Ovary (tissue), 9 donors: ENCODE results near the gene REV3L. TPM values are rescaled to one million over a fixed set of nuclear protein-coding genes. Genes with fewer than 3 reads are reported as not detected.
"Not testable (repeated sequence)": the region's sequence is repeated elsewhere in the genome, so short reads cannot be mapped to it uniquely, and the experiment has no call there.

Experiments used
- DNase-seq, 5 donors: peaks; one replicate each; pipeline ENCODE4 v3.0.0-alpha.2; 2019 to 2020
- H3K27ac ChIP-seq, 2 donors: fragments of 200-600 bp; one replicate each; pipeline versions ENCODE4 v1.5.1 to v1.8.0; 2019 to 2022
- H3K27me3 ChIP-seq: fragments of 200-600 bp; one replicate; pipeline ENCODE4 v1.8.0; 2022
- H3K36me3 ChIP-seq: fragments of 200-600 bp; sonication (generic); one replicate; pipeline ENCODE4 v1.5.1; 2019
- H3K4me1 ChIP-seq: one replicate; pipeline ENCODE4 v1.8.1; 2013; ENCODE audit warnings: mild to moderate bottlenecking, moderate library complexity; ENCODE audit not compliant: insufficient read depth
- H3K4me3 ChIP-seq: fragments of 200-600 bp; sonication (generic); one replicate; pipeline ENCODE4 v1.5.1; 2017
- H3K9me3 ChIP-seq, 2 donors: fragments of 200-600 bp in 1 of 2; sonication (generic) in 1 of 2; one replicate each; pipeline versions ENCODE4 v1.5.1 to v1.8.1; 2013 to 2019; ENCODE audit warnings: mild to moderate bottlenecking in 1 of 2, moderate library complexity in 1 of 2
- CTCF ChIP-seq, 3 donors: fragments of 450-650 bp in 2 of 3; fragments of 200-600 bp in 1 of 3; IDR thresholded peaks; one replicate each; pipeline versions ENCODE4 v1.5.1 to v1.8.0; 2016 to 2022; ENCODE audit warnings: antibody characterized with exemption in 3 of 3, mild to moderate bottlenecking in 1 of 3
- EP300 ChIP-seq: sonication (generic); formaldehyde crosslinking; IDR thresholded peaks from one replicate; pipeline ENCODE4 v1.6.1; 2017; ENCODE audit warnings: antibody characterized with exemption
- POLR2A ChIP-seq: fragments of 450-650 bp; IDR thresholded peaks from one replicate; pipeline ENCODE4 v1.6.1; 2017; ENCODE audit warnings: antibody characterized with exemption, mild to moderate bottlenecking, moderate library complexity
- WGBS, 3 donors: extraction: QIAGEN DNeasy Blood & Tissue Kit in 1 of 3; methylation state at CpG; one replicate each; pipeline versions ENCODE4 v1.1.5 to v1.1.7; 2013 to 2017; 5-methylcytosine and 5-hydroxymethylcytosine counted together
- intact Hi-C, 4 donors: fragments of 100-400 bp; cut with DNase I; formaldehyde crosslinking; loops; one replicate each; pipeline versions ENCODE4 v1.11.0 to v1.15.1; 2022 to 2023
- polyA plus RNA-seq, 2 donors: library from polyadenylated mRNA; stranded (reverse); fragments of 200-250 nt in 1 of 2; fragments of 350-450 nt in 1 of 2; fragmentation: Illumina TruSeq in 1 of 2; extraction: RNeasy Lipid Tissue Mini Kit (QIAGEN cat#74804) in 1 of 2; gene quantifications; one replicate each; pipeline ENCODE4 v1.2.3, GENCODE V29; 2013 to 2014
- total RNA-seq, 7 donors: library from RNA; depleted of rRNA in 2 of 7; stranded (reverse); fragments of >200 nt in 2 of 7; fragmentation: NEBNext Ultra II Directional in 3 of 7; extraction: Animal tissue kit (Norgen Biotek cat#: 25700) in 3 of 7; gene quantifications; one replicate each; pipeline versions ENCODE4 v1.1.0 to v1.2.4, GENCODE V29; 2016 to 2023
- donor health status: DM: no; HTN: no; CAD: no; lungs with moderate emphysema.
- donor health status: DM: no; HTN: no; CAD: no.
- donor health status: Bipolar disorder and iron deficiency.
- donor health status: DM: yes; HTN: yes; CAD: no.
- donor health status: DM: no; HTN: no; CAD: no.
- donor health status: DM: yes; HTN: yes; CAD: no.

REV3L gene
- total and polyA plus RNA-seq, 9 donors, result 8.5 to 55.2 (median 31.0) TPM

- H3K27ac ChIP-seq, result no peak overlapping the region
- H3K9me3 ChIP-seq, result no peaks in the 10 kb centered on the region
- WGBS, 3 donors, result 96 to 99% (median 97%) methylated on average over 5 of the region's 5 CpGs
- intact Hi-C loops, result no loop called here
- no peaks in the 10 kb centered on the region for H3K27me3 ChIP-seq
- no peaks in the 10 kb centered on the region for H3K4me1 ChIP-seq
- no peaks in the 10 kb centered on the region for H3K36me3 ChIP-seq
- no peak for DNase-seq
- TF ChIP-seq POLR2A (no peak), CTCF (IDR thresholded peaks at IDR 0.05) (no peak), EP300 (no peak)
- no peak overlapping the region for H3K4me3 ChIP-seq
Observed at GRCh38 chr6:111291336-111292259, 191.4 kb downstream of the REV3L start.

- 81 to 86% (median 81%) methylated on average over 5 of the region's 5 CpGs for WGBS, 3 donors
- H3K4me3 ChIP-seq, H3K4me1 ChIP-seq, H3K27me3 ChIP-seq, H3K27ac ChIP-seq, DNase-seq, H3K36me3 ChIP-seq, intact Hi-C loops, H3K9me3 ChIP-seq: not testable (repeated sequence)
Observed at GRCh38 chr6:111290689-111291335, 192.2 kb downstream of the REV3L start.

- WGBS, 3 donors, result 93 to 95% (median 94%) methylated on average over 5 of the region's 5 CpGs
- H3K4me1 ChIP-seq, H3K27me3 ChIP-seq, H3K36me3 ChIP-seq, H3K27ac ChIP-seq, DNase-seq, H3K4me3 ChIP-seq, intact Hi-C loops, H3K9me3 ChIP-seq: not testable (repeated sequence)
Observed at GRCh38 chr6:111284356-111284755, 198.7 kb downstream of the REV3L start.

- H3K27me3 ChIP-seq, result no peaks in the 10 kb centered on the region
- no peaks in the 10 kb centered on the region for H3K36me3 ChIP-seq
- H3K4me1 ChIP-seq, result no peaks in the 10 kb centered on the region
- no peak for DNase-seq
- no peak overlapping the region for H3K4me3 ChIP-seq
- TF ChIP-seq CTCF (IDR thresholded peaks at IDR 0.05) (no peak), EP300 (no peak), POLR2A (no peak)
- intact Hi-C loops, result no loop called here
- H3K9me3 ChIP-seq, result no peaks in the 10 kb centered on the region
- WGBS, 3 donors, result 94 to 100% (median 96%) methylated on average over 2 of the region's 2 CpGs
- H3K27ac ChIP-seq, result no peak overlapping the region
Observed at GRCh38 chr6:111283707-111284106, 199.3 kb downstream of the REV3L start.

- WGBS, 3 donors, result 88 to 100% (median 98%) methylated on average over 1 of the region's 1 CpG
- no peak for DNase-seq
Observed at GRCh38 chr6:111282515-111282914, 200.5 kb downstream of the REV3L start.

More at GRCh38 chr6:111282515-111282914, 200.5 kb downstream of the REV3L start:
- Histone ChIP-seq H3K36me3 (no peaks in the 10 kb centered on the region), H3K9me3 (no peaks in the 10 kb centered on the region), H3K4me1 (no peaks in the 10 kb centered on the region), H3K4me3 (no peak overlapping the region), H3K27ac (no peak overlapping the region), H3K27me3 (no peaks in the 10 kb centered on the region)
- TF ChIP-seq CTCF (IDR thresholded peaks at IDR 0.05) (no peak), EP300 (no peak), POLR2A (no peak)
- intact Hi-C loops, result no loop called here
